ENCODE data around the gene SIKE1. TPM values are rescaled to one million over a fixed set of nuclear protein-coding genes. Genes with fewer than 3 reads are reported as not detected.
A peak's percentile ranks its signal among the peaks of the same experiment; 100 is the strongest.

The SIKE1 gene
- total RNA-seq, 1 experiment from 2014 or later, result 68.3 TPM

GRCh38 chr1:114770989-114771388 lies 9.5 kb downstream of the SIKE1 start:
- intact Hi-C loops (cut with micrococcal nuclease; ENCODE audit: unreplicated experiment), result no loop called here
- ChIA-PET POLR2A (ENCODE audit: low non-redundant PET) (no interaction called here), CTCF (no interaction called here)
- Histone ChIP-seq H3K36me3 (ENCODE audit: insufficient read depth, low read length, poor library complexity, severe bottlenecking) (peaks cover 20% of the 10 kb centered on the region), H3K27me3 (replicated peaks; ENCODE audit: insufficient read depth, low read depth, low read length, poor library complexity) (no peaks in the 10 kb centered on the region), H3K4me1 (ENCODE audit: insufficient read depth, low read length, poor library complexity, severe bottlenecking) (no peaks in the 10 kb centered on the region), H3K4me3 (ENCODE audit: low read depth, low read length, poor library complexity, severe bottlenecking) (no peak overlapping the region), H3K9me3 (ENCODE audit: low read depth, low read length, poor library complexity, severe bottlenecking) (no peaks in the 10 kb centered on the region), H3K27ac (ENCODE audit: low read depth, low read length, poor library complexity, severe bottlenecking) (no peak overlapping the region)
- TF ChIP-seq EZH2 (IDR thresholded peaks at IDR 0.05; ENCODE audit: borderline replicate concordance, low read depth, low read length, poor library complexity, severe bottlenecking), result no peak
- TF ChIP-seq, protein P1, sequence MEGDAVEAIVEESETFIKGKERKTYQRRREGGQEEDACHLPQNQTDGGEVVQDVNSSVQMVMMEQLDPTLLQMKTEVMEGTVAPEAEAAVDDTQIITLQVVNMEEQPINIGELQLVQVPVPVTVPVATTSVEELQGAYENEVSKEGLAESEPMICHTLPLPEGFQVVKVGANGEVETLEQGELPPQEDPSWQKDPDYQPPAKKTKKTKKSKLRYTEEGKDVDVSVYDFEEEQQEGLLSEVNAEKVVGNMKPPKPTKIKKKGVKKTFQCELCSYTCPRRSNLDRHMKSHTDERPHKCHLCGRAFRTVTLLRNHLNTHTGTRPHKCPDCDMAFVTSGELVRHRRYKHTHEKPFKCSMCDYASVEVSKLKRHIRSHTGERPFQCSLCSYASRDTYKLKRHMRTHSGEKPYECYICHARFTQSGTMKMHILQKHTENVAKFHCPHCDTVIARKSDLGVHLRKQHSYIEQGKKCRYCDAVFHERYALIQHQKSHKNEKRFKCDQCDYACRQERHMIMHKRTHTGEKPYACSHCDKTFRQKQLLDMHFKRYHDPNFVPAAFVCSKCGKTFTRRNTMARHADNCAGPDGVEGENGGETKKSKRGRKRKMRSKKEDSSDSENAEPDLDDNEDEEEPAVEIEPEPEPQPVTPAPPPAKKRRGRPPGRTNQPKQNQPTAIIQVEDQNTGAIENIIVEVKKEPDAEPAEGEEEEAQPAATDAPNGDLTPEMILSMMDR (conservative IDR thresholded peaks at IDR 0.05; ENCODE audit: low read depth, low read length), result no peak
- no TSS peak for BruUV-seq (replicated peaks)
- no peak for DNase-seq (ENCODE audit: low spot score)

GRCh38 chr1:114764689-114765088 lies 15.8 kb downstream of the SIKE1 start:
- Histone ChIP-seq H3K9me3 (ENCODE audit: low read depth, low read length, poor library complexity, severe bottlenecking) (no peaks in the 10 kb centered on the region), H3K36me3 (ENCODE audit: insufficient read depth, low read length, poor library complexity, severe bottlenecking) (no peaks in the 10 kb centered on the region), H3K4me1 (ENCODE audit: insufficient read depth, low read length, poor library complexity, severe bottlenecking) (no peaks in the 10 kb centered on the region), H3K4me3 (ENCODE audit: low read depth, low read length, poor library complexity, severe bottlenecking) (no peak overlapping the region), H3K27me3 (replicated peaks; ENCODE audit: insufficient read depth, low read depth, low read length, poor library complexity) (no peaks in the 10 kb centered on the region), H3K27ac (ENCODE audit: low read depth, low read length, poor library complexity, severe bottlenecking) (no peak overlapping the region)
- TF ChIP-seq, protein P1 (conservative IDR thresholded peaks at IDR 0.05; ENCODE audit: low read depth, low read length), result 0 out of 2 replicates have a peak, but pooled peaks have one; percentile 20
- no peak for TF ChIP-seq EZH2 (IDR thresholded peaks at IDR 0.05; ENCODE audit: borderline replicate concordance, low read depth, low read length, poor library complexity, severe bottlenecking)
- ChIA-PET CTCF (no interaction called here), POLR2A (ENCODE audit: low non-redundant PET) (no interaction called here)
- DNase-seq (ENCODE audit: low spot score), result peak; percentile 25
- intact Hi-C loops (cut with micrococcal nuclease; ENCODE audit: unreplicated experiment), result no loop called here
- no TSS peak for BruUV-seq (replicated peaks)

- ChIA-PET POLR2A (ENCODE audit: low non-redundant PET) (interaction anchor here (0.7 kb wide), 1 partner anchor 304 kb away, joined by 4 read pairs; no protein-coding TSS in a partner anchor), CTCF (no interaction called here)
- Histone ChIP-seq H3K4me3 (ENCODE audit: low read depth, low read length, poor library complexity, severe bottlenecking) (peak overlapping the region; percentile 83), H3K36me3 (ENCODE audit: insufficient read depth, low read length, poor library complexity, severe bottlenecking) (no peaks in the 10 kb centered on the region), H3K9me3 (ENCODE audit: low read depth, low read length, poor library complexity, severe bottlenecking) (no peaks in the 10 kb centered on the region), H3K27ac (ENCODE audit: low read depth, low read length, poor library complexity, severe bottlenecking) (peak overlapping the region; percentile 100), H3K4me1 (ENCODE audit: insufficient read depth, low read length, poor library complexity, severe bottlenecking) (peaks cover 28% of the 10 kb centered on the region), H3K27me3 (replicated peaks; ENCODE audit: insufficient read depth, low read depth, low read length, poor library complexity) (no peaks in the 10 kb centered on the region)
- no peak for TF ChIP-seq EZH2 (IDR thresholded peaks at IDR 0.05; ENCODE audit: borderline replicate concordance, low read depth, low read length, poor library complexity, severe bottlenecking)
- TF ChIP-seq, protein P1 (conservative IDR thresholded peaks at IDR 0.05; ENCODE audit: low read depth, low read length), result no peak
- peak; percentile 72 for DNase-seq (ENCODE audit: low spot score)
- intact Hi-C loops (cut with micrococcal nuclease; ENCODE audit: unreplicated experiment), result no loop called here
- TSS peak; percentile 88 for BruUV-seq (replicated peaks)
These were observed 22.1 kb downstream of the SIKE1 start for GRCh38 chr1:114758256-114758832.

Measured in A673 (cell line).